SK-N-SH (cell line): ENCODE measurements around the gene ASB4. TPM values are rescaled to one million over a fixed set of nuclear protein-coding genes. Genes with fewer than 3 reads are reported as not detected.
A peak's percentile ranks its signal among the peaks of the same experiment; 100 is the strongest.

ENCODE experiments used
- CTCF ChIA-PET: fragments of 300-600, 350-600 bp; formaldehyde crosslinking; extraction: SDS; loops from one replicate; lab custom pipeline; 2021; lab: Yijun Ruan, JAX
- POLR2A ChIA-PET: fragments of 350-600 bp; sonication (Branson Sonifier 250); formaldehyde crosslinking; extraction: SDS; loops from one replicate; lab custom pipeline; 2020; ENCODE audit warnings: antibody characterized with exemption, inconsistent platforms; lab: Yijun Ruan, JAX
- DNase-seq: peaks from one replicate; pipeline ENCODE4 v3.0.0; 2012
- H2AFZ ChIP-seq: fragments of 200-600 bp; sonication (generic); 2 replicates; pipeline ENCODE4 v1.8.1; 2016; ENCODE audit warnings: antibody characterized with exemption, mild to moderate bottlenecking, low read depth
- H3F3A ChIP-seq: fragments of 200-600 bp; sonication (generic); replicated peaks from 2 replicates; pipeline ENCODE3; 2016; ENCODE audit warnings: antibody characterized with exemption, mild to moderate bottlenecking; ENCODE audit not compliant: insufficient read depth
- H3K27ac ChIP-seq, 2 experiments: fragments of 200-500 bp in 1 of 2; fragments of 200-600 bp in 1 of 2; sonication (Bioruptor generic) in 1 of 2; sonication (generic), shearing (Covaris generic) in 1 of 2; 2 replicates each; pipeline versions ENCODE4 v1.5.1 to v1.6.1; 2014 to 2016; ENCODE audit warnings: low read depth in 2 of 2, inconsistent platforms in 1 of 2, low read length in 1 of 2, mild to moderate bottlenecking in 1 of 2, mixed read lengths in 1 of 2
- H3K27me3 ChIP-seq: fragments of 200-600 bp; sonication (generic), shearing (Covaris generic); 2 replicates; pipeline ENCODE4 v1.6.1; 2016; ENCODE audit warnings: mixed run types; ENCODE audit not compliant: insufficient read depth
- H3K36me3 ChIP-seq, 2 experiments: fragments of 200-500 bp in 1 of 2; fragments of 200-600 bp in 1 of 2; sonication (Bioruptor generic) in 1 of 2; sonication (generic) in 1 of 2; replicated peaks in 1 of 2; 2 replicates each; pipeline versions ENCODE3 to v1.5.1; 2014 to 2016; ENCODE audit warnings: low read length in 1 of 2, mild to moderate bottlenecking in 1 of 2; ENCODE audit not compliant: insufficient read depth in 2 of 2, control insufficient read depth in 1 of 2
- H3K4me1 ChIP-seq, 2 experiments: fragments of 200-500 bp in 1 of 2; fragments of 200-600 bp in 1 of 2; sonication (Bioruptor generic) in 1 of 2; sonication (generic), shearing (Covaris generic) in 1 of 2; 2 replicates each; pipeline versions ENCODE4 v1.5.1 to v1.6.1; 2014 to 2016; ENCODE audit warnings: low read depth in 1 of 2, low read length in 1 of 2, mixed run types in 1 of 2; ENCODE audit not compliant: insufficient read depth in 2 of 2, control insufficient read depth in 1 of 2
- H3K4me2 ChIP-seq: fragments of 200-600 bp; sonication (generic), shearing (Covaris generic); 2 replicates; pipeline ENCODE4 v1.6.1; 2017; ENCODE audit warnings: mixed run types
- H3K4me3 ChIP-seq, 2 experiments: fragments of 200-500 bp in 1 of 2; fragments of 200-600 bp in 1 of 2; sonication (Bioruptor generic) in 1 of 2; sonication (generic), shearing (Covaris generic) in 1 of 2; 2 replicates each; pipeline versions ENCODE4 v1.5.1 to v1.8.1; 2014 to 2016; ENCODE audit warnings: low read depth in 2 of 2, inconsistent platforms in 1 of 2, low read length in 1 of 2, mild to moderate bottlenecking in 1 of 2, mixed read lengths in 1 of 2, moderate library complexity in 1 of 2
- H3K79me2 ChIP-seq: fragments of 200-600 bp; sonication (generic); 2 replicates; pipeline ENCODE4 v1.8.1; 2017; ENCODE audit warnings: mild to moderate bottlenecking; ENCODE audit not compliant: insufficient read depth
- H3K9ac ChIP-seq: fragments of 200-600 bp; sonication (generic); 2 replicates; pipeline ENCODE4 v1.6.1; 2017; ENCODE audit warnings: mixed run types
- H3K9me2 ChIP-seq: fragments of 200-600 bp; sonication (generic); 2 replicates; pipeline ENCODE4 v1.6.1; 2017; ENCODE audit warnings: mixed run types
- H3K9me3 ChIP-seq: fragments of 200-600 bp; sonication (generic); 2 replicates; pipeline ENCODE4 v1.6.1; 2017; ENCODE audit warnings: mixed run types, mild to moderate bottlenecking, moderate library complexity
- H4K20me1 ChIP-seq: fragments of 200-600 bp; sonication (generic); 2 replicates; pipeline ENCODE4 v1.6.1; 2017; ENCODE audit warnings: mild to moderate bottlenecking, mixed run types; ENCODE audit not compliant: insufficient read depth
- CHD2 ChIP-seq: fragments of 150-350 bp; IDR thresholded peaks from 2 replicates; pipeline ENCODE4 v1.6.1; 2018; ENCODE audit warnings: low read length; ENCODE audit not compliant: partially characterized antibody
- CTCF ChIP-seq: fragments of 200-600 bp; sonication (generic); IDR thresholded peaks from 2 replicates; pipeline ENCODE4 v1.6.1; 2017; ENCODE audit warnings: antibody characterized with exemption, mild to moderate bottlenecking, moderate library complexity
- EP300 ChIP-seq, 2 experiments: IDR thresholded peaks; 2 replicates each; pipeline versions ENCODE4 v1.4.0 to v1.6.1; 2012; ENCODE audit warnings: borderline replicate concordance in 1 of 2, low read depth in 1 of 2, low read length in 1 of 2
- FOSL2 ChIP-seq: IDR thresholded peaks from 2 replicates; pipeline ENCODE4 v1.4.0; 2012; ENCODE audit warnings: low read depth, mild to moderate bottlenecking, moderate library complexity, borderline replicate concordance
- FOXJ3 ChIP-seq: sonication (generic); formaldehyde crosslinking; IDR thresholded peaks from 2 replicates; pipeline ENCODE4 v1.5.1; 2020; ENCODE audit warnings: mild to moderate bottlenecking, missing genetic modification reagents
- GABPA ChIP-seq: IDR thresholded peaks from 2 replicates; pipeline ENCODE4 v1.4.0; 2012; ENCODE audit warnings: low read depth, mild to moderate bottlenecking
- GATA2 ChIP-seq: sonication (generic); formaldehyde crosslinking; IDR thresholded peaks from 2 replicates; pipeline ENCODE4 v1.5.0; 2020; ENCODE audit warnings: mild to moderate bottlenecking, missing genetic modification reagents
- IRF3 ChIP-seq: fragments of 150-350 bp; IDR thresholded peaks from 2 replicates; pipeline ENCODE4 v1.6.1; 2016; ENCODE audit warnings: mild to moderate bottlenecking, low read depth, low read length
- JUND ChIP-seq: IDR thresholded peaks from 2 replicates; pipeline ENCODE4 v1.4.0; 2012
- MAX ChIP-seq: IDR thresholded peaks from 2 replicates; pipeline ENCODE4 v1.4.0; 2012; ENCODE audit warnings: low read depth
- MEF2A ChIP-seq: IDR thresholded peaks from 2 replicates; pipeline ENCODE4 v1.4.0; 2012; ENCODE audit warnings: low read depth, borderline replicate concordance
- NFIC ChIP-seq: IDR thresholded peaks from 2 replicates; pipeline ENCODE4 v1.4.0; 2012; ENCODE audit warnings: borderline replicate concordance
- NRF1 ChIP-seq: IDR thresholded peaks from 2 replicates; pipeline ENCODE4 v1.6.1; 2012; ENCODE audit warnings: low read depth, mild to moderate bottlenecking, low read length
- PBX3 ChIP-seq: IDR thresholded peaks from 2 replicates; pipeline ENCODE4; 2012
- POLR2AphosphoS5 ChIP-seq: IDR thresholded peaks from 2 replicates; pipeline ENCODE4 v1.6.1; 2012; ENCODE audit warnings: low read depth, low read length
- RFX5 ChIP-seq: IDR thresholded peaks from 2 replicates; pipeline ENCODE4 v1.6.1; 2012; ENCODE audit warnings: mild to moderate bottlenecking, improper control_type of control experiment, low read length
- RXRA ChIP-seq: IDR thresholded peaks from 2 replicates; pipeline ENCODE4 v1.4.0; 2012; ENCODE audit warnings: low read depth, mild to moderate bottlenecking, borderline replicate concordance
- SIN3A ChIP-seq: IDR thresholded peaks from 2 replicates; pipeline ENCODE4 v1.6.1; 2012; ENCODE audit warnings: low read depth, mild to moderate bottlenecking, low read length, moderate library complexity, borderline replicate concordance
- TAF1 ChIP-seq: IDR thresholded peaks from 2 replicates; pipeline ENCODE4 v1.6.1; 2012; ENCODE audit warnings: low read depth, mild to moderate bottlenecking, low read length, moderate library complexity, borderline replicate concordance
- TCF12 ChIP-seq: IDR thresholded peaks from 2 replicates; pipeline ENCODE4 v1.4.0; 2012
- YY1 ChIP-seq: IDR thresholded peaks from 2 replicates; pipeline ENCODE4 v1.4.0; 2012; ENCODE audit warnings: low read depth, mild to moderate bottlenecking
- WGBS: methylation state at CpG from one replicate; pipeline ENCODE4 v1.1.6; 2017; ENCODE audit warnings: low lambda C conversion rate; 5-methylcytosine and 5-hydroxymethylcytosine counted together
- polyA plus RNA-seq, 3 experiments: library from polyadenylated mRNA; depleted of rRNA; stranded (reverse); fragments of >200 nt; gene quantifications; 2 replicates each; pipeline ENCODE4 v1.2.3, GENCODE V29; 2012

ASB4 gene
- polyA plus RNA-seq, 1 of the 3 experiments (the other 2 are of a cell fraction) = not detected

- no peaks in the 10 kb centered on the region for H3K79me2 ChIP-seq
- no peak overlapping the region for H2AFZ ChIP-seq
- no peak overlapping the region for H3K27ac ChIP-seq
- H3K27me3 ChIP-seq = peaks cover 17% of the 10 kb centered on the region; the same call in 1 of the 2 replicates
- H3K4me1 ChIP-seq = peaks cover 0 to 14% of the 10 kb centered on the region in 2 experiments; a peak in 3 of 4 replicates
- H3K36me3 ChIP-seq = no peaks in the 10 kb centered on the region
- 47% methylated on average over 6 of the region's 6 CpGs for WGBS
- no peak overlapping the region for H3K4me3 ChIP-seq
- ChIA-PET CTCF (interaction anchor here (1.3 to 26.6 kb wide), 3 partner anchors 19 to 143 kb away, joined by 3 to 530 read pairs (median 8); no protein-coding TSS in a partner anchor), POLR2A (no interaction called here)
- no peaks in the 10 kb centered on the region for H4K20me1 ChIP-seq
- H3K9ac ChIP-seq = no peak overlapping the region
- peaks cover 6% of the 10 kb centered on the region for H3F3A ChIP-seq
- no peaks in the 10 kb centered on the region for H3K9me2 ChIP-seq
- no peak for TF ChIP-seq RFX5
- no peak for TF ChIP-seq NRF1
- TF ChIP-seq MAX = no peak
- no peak for TF ChIP-seq MEF2A
- TF ChIP-seq FOSL2 = no peak
- DNase-seq = no peak
- no peaks in the 10 kb centered on the region for H3K9me3 ChIP-seq
- no peak overlapping the region for H3K4me2 ChIP-seq
Measured at GRCh38 chr7:95547361-95548348, 61.9 kb downstream of the ASB4 start.

- peaks cover 0 to 14% of the 10 kb centered on the region in 2 experiments; a peak in 3 of 4 replicates for H3K4me1 ChIP-seq
- no peaks in the 10 kb centered on the region for H3K9me3 ChIP-seq
- H2AFZ ChIP-seq = peak overlapping the region; percentile 88
- H4K20me1 ChIP-seq = no peaks in the 10 kb centered on the region
- H3K79me2 ChIP-seq = no peaks in the 10 kb centered on the region
- no peak for DNase-seq
- peak overlapping the region in 1 of 2 experiments; percentile 67; a peak in 2 of 4 replicates for H3K27ac ChIP-seq
- H3F3A ChIP-seq = peaks cover 6% of the 10 kb centered on the region
- ChIA-PET POLR2A (no interaction called here), CTCF (interaction anchor here (0.7 to 1.4 kb wide), 3 partner anchors 21 to 137 kb away, joined by 3 to 5 read pairs (median 5); no protein-coding TSS in a partner anchor)
- no peaks in the 10 kb centered on the region for H3K9me2 ChIP-seq
- peaks cover 23% of the 10 kb centered on the region for H3K27me3 ChIP-seq
- WGBS = 7% methylated on average over 6 of the region's 6 CpGs
- no peaks in the 10 kb centered on the region for H3K36me3 ChIP-seq
- peak overlapping the region in 1 of 2 experiments; percentile 33; a peak in 1 of 4 replicates for H3K4me3 ChIP-seq
- H3K4me2 ChIP-seq = peak overlapping the region; percentile 64
- no peak overlapping the region for H3K9ac ChIP-seq
- TF ChIP-seq PBX3 (peak; percentile 91), RFX5 (no peak), SIN3A (no peak), TCF12 (peak; percentile 93), GATA2 (CRISPR knock-in tag) (no peak), FOXJ3 (CRISPR knock-in tag) (no peak), TAF1 (peak; percentile 30; the same call in 1 of the 2 replicates), POLR2AphosphoS5 (peak; percentile 48; the same call in 1 of the 2 replicates), YY1 (peak; percentile 88), RXRA (peak; percentile 64; the same call in 1 of the 2 replicates), FOSL2 (peak; percentile 98), EP300 (IDR thresholded peaks at IDR 0.05; ENCODE audit: borderline replicate concordance in 1 of 2, low read depth in 1 of 2, low read length in 1 of 2) (peak in 1 of 2 experiments; percentile 76; a peak in 1 of 4 replicates), NFIC (peak; percentile 66), GABPA (0 out of 2 replicates have a peak, but pooled peaks have one; percentile 2), CTCF (no peak), IRF3 (no peak), JUND (peak; percentile 99), CHD2 (no peak)
Measured at GRCh38 chr7:95549818-95550529, 64.2 kb downstream of the ASB4 start.
